GM12878 (cell line): ENCODE measurements around the gene SEMA3B. TPM values are rescaled to one million over a fixed set of nuclear protein-coding genes. Genes with fewer than 3 reads are reported as not detected.

Experiments used
- ETV6 ChIP-seq, 2 experiments: fragments of 450-650 bp in 1 of 2; IDR thresholded peaks in 1 of 2; conservative IDR thresholded peaks in 1 of 2; 2 replicates each; pipeline ENCODE4 v1.6.1; 2014; ENCODE audit warnings: antibody characterized with exemption in 1 of 2, borderline replicate concordance in 1 of 2, low read depth in 1 of 2, mild to moderate bottlenecking in 1 of 2, moderate library complexity in 1 of 2
- IKZF1 ChIP-seq: fragments of 450-650 bp; conservative IDR thresholded peaks from 2 replicates; pipeline ENCODE4 v1.6.1; 2017; ENCODE audit warnings: antibody characterized with exemption, mild to moderate bottlenecking
- IKZF2 ChIP-seq, 2 experiments: fragments of 450-650 bp; IDR thresholded peaks; 2 replicates each; pipeline ENCODE4 v1.6.1; 2017; ENCODE audit warnings: mild to moderate bottlenecking in 2 of 2, moderate library complexity in 2 of 2
- POU2F2 ChIP-seq: IDR thresholded peaks from 3 replicates; pipeline ENCODE4 v1.6.1; 2011; ENCODE audit warnings: low read depth, mild to moderate bottlenecking, low read length, borderline replicate concordance
- TCF12 ChIP-seq: IDR thresholded peaks from 2 replicates; pipeline ENCODE4 v1.6.1; 2011; ENCODE audit warnings: low read depth, mild to moderate bottlenecking, low read length
- polyA plus RNA-seq, 11 experiments: library from polyadenylated mRNA; depleted of rRNA in 4 of 11; unstranded in 6 of 11; stranded (reverse) in 5 of 11; fragments of >200 nt; fragmentation: Nextera tagmentation in 4 of 11; fragmentation: Illumina TruSeq in 1 of 11; extraction: Ambion mirVana in 4 of 11; extraction: Trizol in 1 of 11; gene quantifications; 1 replicate in 1 of 11; 2 replicates in 10 of 11; pipeline versions ENCODE4 v1.2.1 to v1.2.3, GENCODE V29; 2011 to 2016; ENCODE audit warnings: inconsistent platforms in 2 of 11, missing spikeins in 2 of 11, low read depth in 1 of 11
- total RNA-seq, 4 experiments: library from RNA; depleted of rRNA in 3 of 4; stranded (reverse); fragments of >200 nt in 3 of 4; fragmentation: Illumina TruSeq in 1 of 4; extraction: Trizol in 1 of 4; gene quantifications; 2 replicates each; pipeline versions ENCODE4 v1.2.1 to v1.2.3, GENCODE V29; 2013 to 2021
- TF ChIP-seq, protein P1 (sequence below): fragments of 450-650 bp; formaldehyde crosslinking; IDR thresholded peaks from 2 replicates; pipeline ENCODE4 v1.4.0; 2022; ENCODE audit warnings: mild to moderate bottlenecking, moderate library complexity
- TF ChIP-seq, protein P2 (sequence below), 3 experiments: IDR thresholded peaks in 2 of 3; conservative IDR thresholded peaks in 1 of 3; 2 replicates each; pipeline ENCODE4 v1.5.1; 2011; ENCODE audit warnings: low read depth in 3 of 3, low read length in 3 of 3, mild to moderate bottlenecking in 3 of 3, control low read depth in 2 of 3, moderate library complexity in 2 of 3, inconsistent platforms in 1 of 3, mixed read lengths in 1 of 3; ENCODE audit not compliant: control insufficient read depth in 2 of 3, insufficient read depth in 1 of 3; ENCODE audit errors: extremely low read depth in 1 of 3

SEMA3B gene
- total and polyA plus RNA-seq, 10 of the 15 experiments (the other 5 are each of a cell fraction or from before 2014, with no cell fraction given) = 0.06 to 0.59 (median 0.14) TPM; not detected in 2

- peak; percentile 65 for TF ChIP-seq IKZF1
- peak; percentile 14 to 27; a peak in 2 of 4 replicates for TF ChIP-seq IKZF2 (IDR thresholded peaks at IDR 0.05)
- TF ChIP-seq, protein P1, sequence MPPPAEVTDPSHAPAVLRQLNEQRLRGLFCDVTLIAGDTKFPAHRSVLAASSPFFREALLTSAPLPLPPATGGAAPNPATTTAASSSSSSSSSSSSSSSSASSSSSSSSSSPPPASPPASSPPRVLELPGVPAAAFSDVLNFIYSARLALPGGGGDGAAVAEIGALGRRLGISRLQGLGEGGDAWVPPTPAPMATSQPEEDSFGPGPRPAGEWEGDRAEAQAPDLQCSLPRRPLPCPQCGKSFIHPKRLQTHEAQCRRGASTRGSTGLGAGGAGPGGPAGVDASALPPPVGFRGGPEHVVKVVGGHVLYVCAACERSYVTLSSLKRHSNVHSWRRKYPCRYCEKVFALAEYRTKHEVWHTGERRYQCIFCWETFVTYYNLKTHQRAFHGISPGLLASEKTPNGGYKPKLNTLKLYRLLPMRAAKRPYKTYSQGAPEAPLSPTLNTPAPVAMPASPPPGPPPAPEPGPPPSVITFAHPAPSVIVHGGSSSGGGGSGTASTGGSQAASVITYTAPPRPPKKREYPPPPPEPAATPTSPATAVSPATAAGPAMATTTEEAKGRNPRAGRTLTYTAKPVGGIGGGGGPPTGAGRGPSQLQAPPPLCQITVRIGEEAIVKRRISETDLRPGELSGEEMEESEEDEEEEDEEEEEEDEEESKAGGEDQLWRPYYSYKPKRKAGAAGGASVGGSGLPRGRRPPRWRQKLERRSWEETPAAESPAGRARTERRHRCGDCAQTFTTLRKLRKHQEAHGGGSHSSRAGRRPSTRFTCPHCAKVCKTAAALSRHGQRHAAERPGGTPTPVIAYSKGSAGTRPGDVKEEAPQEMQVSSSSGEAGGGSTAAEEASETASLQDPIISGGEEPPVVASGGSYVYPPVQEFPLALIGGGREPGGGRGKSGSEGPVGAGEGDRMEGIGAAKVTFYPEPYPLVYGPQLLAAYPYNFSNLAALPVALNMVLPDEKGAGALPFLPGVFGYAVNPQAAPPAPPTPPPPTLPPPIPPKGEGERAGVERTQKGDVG = no peak
- TF ChIP-seq, protein P2, sequence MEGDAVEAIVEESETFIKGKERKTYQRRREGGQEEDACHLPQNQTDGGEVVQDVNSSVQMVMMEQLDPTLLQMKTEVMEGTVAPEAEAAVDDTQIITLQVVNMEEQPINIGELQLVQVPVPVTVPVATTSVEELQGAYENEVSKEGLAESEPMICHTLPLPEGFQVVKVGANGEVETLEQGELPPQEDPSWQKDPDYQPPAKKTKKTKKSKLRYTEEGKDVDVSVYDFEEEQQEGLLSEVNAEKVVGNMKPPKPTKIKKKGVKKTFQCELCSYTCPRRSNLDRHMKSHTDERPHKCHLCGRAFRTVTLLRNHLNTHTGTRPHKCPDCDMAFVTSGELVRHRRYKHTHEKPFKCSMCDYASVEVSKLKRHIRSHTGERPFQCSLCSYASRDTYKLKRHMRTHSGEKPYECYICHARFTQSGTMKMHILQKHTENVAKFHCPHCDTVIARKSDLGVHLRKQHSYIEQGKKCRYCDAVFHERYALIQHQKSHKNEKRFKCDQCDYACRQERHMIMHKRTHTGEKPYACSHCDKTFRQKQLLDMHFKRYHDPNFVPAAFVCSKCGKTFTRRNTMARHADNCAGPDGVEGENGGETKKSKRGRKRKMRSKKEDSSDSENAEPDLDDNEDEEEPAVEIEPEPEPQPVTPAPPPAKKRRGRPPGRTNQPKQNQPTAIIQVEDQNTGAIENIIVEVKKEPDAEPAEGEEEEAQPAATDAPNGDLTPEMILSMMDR (IDR thresholded peaks at IDR 0.05 in 2 of 3, conservative IDR thresholded peaks at IDR 0.05 in 1 of 3; ENCODE audit: control insufficient read depth in 2 of 3, extremely low read depth in 1 of 3, insufficient read depth in 1 of 3, low read depth in 3 of 3, low read length in 3 of 3) = no peak
- TF ChIP-seq POU2F2 = 0 out of 3 replicates have a peak, but pooled peaks have one; percentile 18
- TF ChIP-seq ETV6 (conservative IDR thresholded peaks at IDR 0.05 in 1 of 2, IDR thresholded peaks at IDR 0.05 in 1 of 2; ENCODE audit: borderline replicate concordance in 1 of 2, low read depth in 1 of 2) = peak in 1 of 2 experiments; percentile 68; a peak in 2 of 4 replicates
- TF ChIP-seq TCF12 = 0 out of 2 replicates have a peak, but pooled peaks have one; percentile 16
These were observed 25.9 kb upstream of the SEMA3B start (continued) for GRCh38 chr3:50242851-50243542.
